GM21526 (cell line): ENCODE measurements around the gene PTGER3.
A peak's percentile ranks its signal among the peaks of the same experiment; 100 is the strongest.

ENCODE experiments used
- ATAC-seq: cut with Tn5 transposase; IDR thresholded peaks from one replicate; pipeline ENCODE4 v1.9.1; 2021; ENCODE audit warnings: moderate library complexity; ENCODE audit not compliant: unreplicated experiment, low FRiP score

Gene PTGER3

GRCh38 chr1:71047635-71048607 lies at the start of gene PTGER3:
Gene PTGER3 (minus strand): TSS chr1:71047816. CDS start chr1:71047577, 239 bp downstream.
- ATAC-seq, result no peak

- no peak for ATAC-seq
Observed at GRCh38 chr1:71094913-71095312, 47.3 kb upstream of the PTGER3 start.

- no peak for ATAC-seq
Observed at GRCh38 chr1:71093938-71094337, 46.3 kb upstream of the PTGER3 start.

- ATAC-seq, result no peak
Observed at GRCh38 chr1:71089536-71090270, 42.1 kb upstream of the PTGER3 start.

GRCh38 chr1:71088645-71089287 lies 41.1 kb upstream of the PTGER3 start:
- no peak for ATAC-seq

GRCh38 chr1:71087713-71088112 lies 40.1 kb upstream of the PTGER3 start:
- ATAC-seq, result no peak

GRCh38 chr1:71087060-71087459 lies 39.4 kb upstream of the PTGER3 start:
- no peak for ATAC-seq

- ATAC-seq, result no peak
Observed at GRCh38 chr1:71086331-71086730, 38.7 kb upstream of the PTGER3 start.

- ATAC-seq, result no peak
Observed at GRCh38 chr1:71083271-71083670, 35.7 kb upstream of the PTGER3 start.

GRCh38 chr1:71081697-71082080 lies 34.1 kb upstream of the PTGER3 start:
- ATAC-seq, result no peak

GRCh38 chr1:71080739-71081696 lies 33.4 kb upstream of the PTGER3 start, which contains the start of gene ZRANB2:
Gene ZRANB2 (minus strand): TSS chr1:71081035. CDS start chr1:71080995, 40 bp downstream.
- peak; percentile 100 for ATAC-seq

- ATAC-seq, result peak; percentile 15
Observed at GRCh38 chr1:71080230-71080738, 32.7 kb upstream of the PTGER3 start.

- no peak for ATAC-seq
Observed at GRCh38 chr1:71074681-71075080, 27.1 kb upstream of the PTGER3 start.

- ATAC-seq, result no peak
Observed at GRCh38 chr1:71072273-71072672, 24.7 kb upstream of the PTGER3 start.

GRCh38 chr1:71071720-71072119 lies 24.1 kb upstream of the PTGER3 start:
- ATAC-seq, result no peak

GRCh38 chr1:71068325-71069240 lies 21.0 kb upstream of the PTGER3 start:
- ATAC-seq, result peak; percentile 82

GRCh38 chr1:71054791-71055190 lies 7.2 kb upstream of the PTGER3 start:
- no peak for ATAC-seq

- ATAC-seq, result no peak
Observed at GRCh38 chr1:71054281-71054731, 6.7 kb upstream of the PTGER3 start.
